BLaER1 treated with 17β-estradiol and CSF1 and Interleukin-3, amounts not matched to agents 10 nM and 100 nM (cell line): Measurements from ENCODE around the gene USP3.

Source experiments
- H3K27ac ChIP-seq, 11 experiments: shearing (Covaris generic); formaldehyde crosslinking; 2 replicates each; pipeline ENCODE4 v1.8.1; 2022
- H3K27me3 ChIP-seq, 11 experiments: shearing (Covaris generic); formaldehyde crosslinking; 2 replicates each; pipeline ENCODE4 v1.8.1; 2022
- H3K36me3 ChIP-seq, 11 experiments: shearing (Covaris generic); formaldehyde crosslinking; 2 replicates each; pipeline ENCODE4 v1.8.1; 2022
- H3K4me1 ChIP-seq, 10 experiments: shearing (Covaris generic); formaldehyde crosslinking; 2 replicates each; pipeline ENCODE4 v1.8.1; 2022
- H3K4me2 ChIP-seq, 11 experiments: shearing (Covaris generic); formaldehyde crosslinking; 2 replicates each; pipeline ENCODE4 v1.8.1; 2022
- H3K4me3 ChIP-seq, 10 experiments: shearing (Covaris generic); formaldehyde crosslinking; 2 replicates each; pipeline ENCODE4 v1.8.1; 2022
- H3K9ac ChIP-seq, 11 experiments: shearing (Covaris generic); formaldehyde crosslinking; 2 replicates each; pipeline ENCODE4 v1.8.1; 2022
- H3K9me3 ChIP-seq, 11 experiments: shearing (Covaris generic); formaldehyde crosslinking; replicated peaks in 1 of 11; 2 replicates each; pipeline ENCODE4 v1.8.1; 2022
- H4K20me1 ChIP-seq, 11 experiments: shearing (Covaris generic); formaldehyde crosslinking; 2 replicates each; pipeline ENCODE4 v1.8.1; 2022
- Cebpa-rat ChIP-seq, 11 experiments: shearing (Covaris generic); IDR thresholded peaks; 2 replicates each; pipeline ENCODE4 v1.8.1; 2022

Gene USP3

GRCh38 chr15:63556246-63556645 is 51.9 kb downstream of the USP3 start:
- peaks cover 74 to 100% (median 98%) of the 10 kb centered on the region in 11 experiments; a peak in 21 of 22 replicates for H4K20me1 ChIP-seq
- no peak overlapping the region for H3K4me2 ChIP-seq
- no peak for TF ChIP-seq Cebpa-rat (IDR thresholded peaks at IDR 0.05)
- no peak overlapping the region for H3K9ac ChIP-seq
- H3K4me1 ChIP-seq, result peaks cover 0 to 21% (median 14%) of the 10 kb centered on the region in 10 experiments; a peak in 14 of 20 replicates
- H3K27ac ChIP-seq, result no peak overlapping the region
- H3K9me3 ChIP-seq, result no peaks in the 10 kb centered on the region
- no peak overlapping the region for H3K4me3 ChIP-seq
- no peaks in the 10 kb centered on the region for H3K27me3 ChIP-seq
- peaks cover 85 to 100% (median 97%) of the 10 kb centered on the region in 11 experiments for H3K36me3 ChIP-seq

DNA sequence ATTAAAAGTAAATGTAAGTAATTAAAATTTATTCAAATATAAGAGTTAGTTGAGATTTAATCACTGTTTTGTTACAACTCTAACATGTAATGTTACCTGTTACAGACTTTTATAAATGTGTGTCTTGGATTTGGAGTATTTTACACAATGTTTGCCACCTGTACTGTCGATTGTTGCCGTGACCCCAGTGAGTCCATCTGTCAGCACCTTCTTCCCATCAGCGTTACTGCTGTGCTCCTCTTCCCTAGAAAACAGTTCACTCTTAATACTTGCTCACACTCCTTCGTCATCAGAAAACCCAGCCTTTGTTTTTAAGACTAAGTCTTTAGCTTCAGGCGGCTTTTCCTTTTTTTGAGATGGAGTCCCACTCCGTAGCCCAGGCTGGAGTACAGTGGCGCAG is 52.3 kb downstream of the USP3 start:
- H3K4me2 ChIP-seq, result no peak overlapping the region
- peaks cover 0 to 18% (median 14%) of the 10 kb centered on the region in 10 experiments; a peak in 14 of 20 replicates for H3K4me1 ChIP-seq
- H3K9me3 ChIP-seq, result no peaks in the 10 kb centered on the region
- no peak overlapping the region for H3K9ac ChIP-seq
- no peak for TF ChIP-seq Cebpa-rat (IDR thresholded peaks at IDR 0.05)
- H3K4me3 ChIP-seq, result no peak overlapping the region
- no peak overlapping the region for H3K27ac ChIP-seq
- H3K27me3 ChIP-seq, result no peaks in the 10 kb centered on the region
- H4K20me1 ChIP-seq, result peaks cover 74 to 100% (median 98%) of the 10 kb centered on the region in 11 experiments; a peak in 21 of 22 replicates
- peaks cover 88 to 100% (median 98%) of the 10 kb centered on the region in 11 experiments for H3K36me3 ChIP-seq

DNA sequence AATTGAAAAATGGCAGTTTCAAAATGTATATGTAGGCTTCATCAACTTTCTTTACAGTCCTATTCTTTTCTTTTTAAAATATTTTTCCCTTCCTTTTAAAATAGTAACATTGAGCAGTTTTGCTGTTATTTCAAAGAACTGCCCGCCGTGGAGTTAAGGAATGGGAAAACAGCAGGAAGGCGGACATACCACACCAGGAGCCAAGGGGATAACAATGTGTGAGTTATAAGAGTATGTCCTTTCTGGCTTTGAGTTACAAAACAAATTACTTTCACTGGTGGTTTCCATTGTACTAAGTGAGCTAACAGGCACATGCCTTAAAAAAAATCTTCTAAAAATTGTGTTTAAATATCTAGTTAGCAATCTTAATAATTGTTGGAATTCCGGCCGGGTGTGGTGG is 55.4 kb downstream of the USP3 start:
- Histone ChIP-seq H3K4me2 (no peak overlapping the region), H3K36me3 (peaks cover 99 to 100% (median 100%) of the 10 kb centered on the region in 11 experiments), H3K9ac (no peak overlapping the region), H4K20me1 (peaks cover 67 to 100% (median 98%) of the 10 kb centered on the region in 11 experiments), H3K9me3 (no peaks in the 10 kb centered on the region), H3K4me3 (no peak overlapping the region), H3K27me3 (no peaks in the 10 kb centered on the region), H3K27ac (no peak overlapping the region), H3K4me1 (no peaks in the 10 kb centered on the region)
- TF ChIP-seq Cebpa-rat (IDR thresholded peaks at IDR 0.05), result no peak

DNA sequence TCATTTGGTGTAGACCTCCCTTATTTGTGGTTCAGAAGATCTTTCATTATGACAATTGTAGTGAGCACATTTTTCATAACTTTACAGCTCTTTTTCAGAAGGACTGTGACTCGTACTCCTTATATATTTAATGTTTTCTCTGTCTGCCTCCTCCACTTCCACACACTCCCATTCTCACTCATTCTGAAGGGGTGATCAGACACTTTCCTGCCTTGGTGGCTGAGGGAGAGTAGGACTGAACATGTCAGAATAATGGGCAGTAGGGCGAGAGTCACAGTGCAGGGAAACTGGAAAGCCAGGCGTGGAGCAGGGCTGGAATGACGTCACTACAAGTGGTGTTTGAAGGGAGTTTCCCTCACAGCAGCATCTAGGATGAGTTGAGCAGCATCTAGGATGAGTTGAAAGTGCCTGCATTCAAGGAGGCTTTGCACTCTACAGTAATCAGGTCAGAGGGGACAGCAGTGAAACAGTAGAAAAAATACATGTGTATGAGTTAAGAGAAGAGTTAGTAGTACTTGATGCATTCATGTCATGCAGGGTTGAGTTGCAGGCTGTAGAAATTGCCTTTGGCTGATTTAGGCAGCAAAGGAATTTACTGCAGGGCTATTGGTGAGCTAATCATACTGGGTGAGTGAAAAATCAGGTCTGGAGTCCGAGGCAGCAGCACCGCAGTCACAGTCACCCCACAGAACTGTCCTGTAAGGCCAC is 56.5 kb downstream of the USP3 start:
- no peaks in the 10 kb centered on the region for H3K27me3 ChIP-seq
- no peak for TF ChIP-seq Cebpa-rat (IDR thresholded peaks at IDR 0.05)
- H3K4me3 ChIP-seq, result no peak overlapping the region
- H3K9ac ChIP-seq, result no peak overlapping the region
- no peak overlapping the region for H3K4me2 ChIP-seq
- peaks cover 66 to 100% (median 96%) of the 10 kb centered on the region in 11 experiments for H4K20me1 ChIP-seq
- H3K36me3 ChIP-seq, result peaks cover 99 to 100% (median 100%) of the 10 kb centered on the region in 11 experiments
- no peaks in the 10 kb centered on the region for H3K9me3 ChIP-seq
- H3K27ac ChIP-seq, result no peak overlapping the region
- no peaks in the 10 kb centered on the region for H3K4me1 ChIP-seq

DNA sequence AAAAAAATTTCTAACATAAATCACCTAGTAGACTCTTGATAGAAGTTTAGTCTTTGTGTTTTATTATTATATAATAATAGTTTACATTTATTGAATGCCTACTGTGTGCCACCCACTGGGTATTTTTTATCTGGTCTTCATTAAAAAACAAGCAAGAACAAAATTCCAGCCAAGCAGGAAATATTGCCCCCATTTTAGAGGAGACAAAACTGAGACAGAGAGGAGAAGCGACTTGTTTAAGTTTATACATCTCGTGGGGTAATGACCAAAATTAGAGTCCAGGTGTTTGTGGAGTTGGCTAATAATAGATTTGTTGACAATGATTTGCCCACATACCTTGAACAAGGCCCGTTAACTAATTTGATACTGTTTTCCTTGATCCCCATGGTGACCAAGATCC is 59.7 kb downstream of the USP3 start:
- Histone ChIP-seq H3K27me3 (no peaks in the 10 kb centered on the region), H3K27ac (no peak overlapping the region), H3K4me1 (no peaks in the 10 kb centered on the region), H4K20me1 (peaks cover 45 to 99% (median 87%) of the 10 kb centered on the region in 11 experiments), H3K4me2 (no peak overlapping the region), H3K36me3 (peaks cover 96 to 100% (median 98%) of the 10 kb centered on the region in 11 experiments), H3K4me3 (no peak overlapping the region), H3K9ac (no peak overlapping the region), H3K9me3 (no peaks in the 10 kb centered on the region)
- TF ChIP-seq Cebpa-rat (IDR thresholded peaks at IDR 0.05), result no peak

- H3K27ac ChIP-seq, result peak overlapping the region in 1 of 11 experiments; percentile 27; a peak in 1 of 22 replicates
- no peak for TF ChIP-seq Cebpa-rat (IDR thresholded peaks at IDR 0.05)
Observed at GRCh38 chr15:63565536-63566186, 61.3 kb downstream of the USP3 start.

DNA sequence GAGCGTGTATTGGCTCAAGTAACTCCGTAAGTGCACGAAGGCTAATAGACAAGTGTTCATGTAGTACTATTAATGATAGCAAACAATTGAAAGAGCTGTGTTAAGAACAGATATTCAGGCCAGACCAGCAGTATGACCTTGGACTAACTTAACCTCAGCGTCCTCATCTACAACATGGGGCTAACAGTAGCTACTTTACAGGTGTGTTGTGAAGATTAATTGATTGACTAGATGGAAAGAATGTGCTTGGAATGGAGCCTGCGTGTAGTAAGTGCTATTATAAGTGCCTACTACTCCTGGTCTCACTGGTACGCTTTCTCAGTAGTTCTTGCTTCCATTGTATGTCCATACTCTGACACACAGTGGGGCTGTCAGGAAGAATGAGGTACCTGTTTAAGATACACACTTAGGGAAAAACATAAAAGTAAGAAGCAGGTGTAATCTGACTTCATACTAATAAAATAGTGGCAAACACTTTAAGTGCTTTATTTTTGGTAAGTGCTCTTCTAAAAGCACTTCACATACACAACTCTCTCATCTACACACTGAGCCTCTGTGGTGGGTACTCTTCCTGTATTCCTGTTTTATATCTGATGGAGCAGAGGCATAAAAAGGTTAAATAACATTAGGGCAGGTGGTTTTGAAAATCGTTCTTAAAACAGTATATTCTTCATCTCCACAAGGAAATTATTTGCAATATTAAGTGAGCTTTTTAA is 68.5 kb downstream of the USP3 start:
- Histone ChIP-seq H3K27ac (no peak overlapping the region), H3K9me3 (no peaks in the 10 kb centered on the region), H3K4me3 (no peak overlapping the region), H3K36me3 (peaks cover 98 to 100% (median 100%) of the 10 kb centered on the region in 11 experiments), H3K9ac (no peak overlapping the region), H3K4me1 (no peaks in the 10 kb centered on the region), H4K20me1 (peaks cover 21 to 98% (median 61%) of the 10 kb centered on the region in 11 experiments; a peak in 21 of 22 replicates), H3K27me3 (no peaks in the 10 kb centered on the region), H3K4me2 (no peak overlapping the region)
- no peak for TF ChIP-seq Cebpa-rat (IDR thresholded peaks at IDR 0.05)

More at GRCh38 chr15:63565536-63566186, 61.3 kb downstream of the USP3 start:
- H3K27me3 ChIP-seq, result no peaks in the 10 kb centered on the region
- H3K9ac ChIP-seq, result no peak overlapping the region
- no peak overlapping the region for H3K4me3 ChIP-seq
- H3K4me1 ChIP-seq, result no peaks in the 10 kb centered on the region
- H3K9me3 ChIP-seq, result no peaks in the 10 kb centered on the region
- H4K20me1 ChIP-seq, result peaks cover 50 to 99% (median 83%) of the 10 kb centered on the region in 11 experiments
- peaks cover 96 to 100% (median 98%) of the 10 kb centered on the region in 11 experiments for H3K36me3 ChIP-seq
- no peak overlapping the region for H3K4me2 ChIP-seq

GRCh38 chr15:63573533-63573932 is 69.1 kb downstream of the USP3 start:
- H3K9me3 ChIP-seq, result no peaks in the 10 kb centered on the region
- peaks cover 21 to 98% (median 65%) of the 10 kb centered on the region in 11 experiments; a peak in 21 of 22 replicates for H4K20me1 ChIP-seq
- no peak for TF ChIP-seq Cebpa-rat (IDR thresholded peaks at IDR 0.05)
- H3K4me1 ChIP-seq, result no peaks in the 10 kb centered on the region
- H3K4me3 ChIP-seq, result no peak overlapping the region
- H3K27me3 ChIP-seq, result no peaks in the 10 kb centered on the region
- peaks cover 98 to 100% (median 100%) of the 10 kb centered on the region in 11 experiments for H3K36me3 ChIP-seq
- no peak overlapping the region for H3K9ac ChIP-seq
- H3K27ac ChIP-seq, result no peak overlapping the region
- no peak overlapping the region for H3K4me2 ChIP-seq

DNA sequence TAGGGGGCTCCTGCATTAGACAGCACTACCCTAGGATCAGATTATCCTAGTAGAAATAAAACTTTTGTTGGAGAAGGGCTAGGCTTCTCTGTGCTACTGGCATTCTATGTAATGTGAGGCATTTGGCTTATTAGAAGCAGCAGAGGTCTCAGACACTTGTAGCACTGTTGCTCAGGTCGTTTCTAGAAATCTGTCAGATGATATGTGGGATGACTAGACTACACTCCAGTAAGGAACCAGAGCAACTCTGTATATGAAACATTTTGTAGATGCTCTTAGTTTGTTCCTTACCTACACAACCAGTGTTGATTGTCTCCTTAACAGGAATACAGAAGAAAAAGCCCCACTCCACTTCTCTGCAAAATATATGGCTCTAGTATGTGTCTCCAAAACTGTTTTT is 70.9 kb downstream of the USP3 start:
- Histone ChIP-seq H3K4me2 (no peak overlapping the region), H3K9me3 (no peaks in the 10 kb centered on the region), H3K36me3 (peaks cover 97 to 100% (median 100%) of the 10 kb centered on the region in 11 experiments), H3K27me3 (no peaks in the 10 kb centered on the region), H4K20me1 (peaks cover 18 to 91% (median 62%) of the 10 kb centered on the region in 11 experiments; a peak in 21 of 22 replicates), H3K27ac (no peak overlapping the region), H3K4me1 (no peaks in the 10 kb centered on the region), H3K4me3 (no peak overlapping the region), H3K9ac (no peak overlapping the region)
- TF ChIP-seq Cebpa-rat (IDR thresholded peaks at IDR 0.05), result no peak
